Type B pancreatic cell (in vitro differentiated cells): ENCODE measurements around the gene KCNQ2. TPM values are rescaled to one million over a fixed set of nuclear protein-coding genes. Genes with fewer than 3 reads are reported as not detected.

Experiments used
- DNase-seq: peaks from one replicate; pipeline ENCODE4 v3.0.0; 2021; ENCODE audit warnings: mixed read lengths; ENCODE audit not compliant: unreplicated experiment; ENCODE audit errors: extremely low spot score
- H3K27ac Mint-ChIP-seq: 2 replicates; pipeline ENCODE4 v1.8.0; 2021; ENCODE audit warnings: mild to moderate bottlenecking, mixed read lengths
- H3K27me3 Mint-ChIP-seq: 2 replicates; pipeline ENCODE4 v1.8.0; 2021; ENCODE audit warnings: mixed read lengths
- H3K36me3 Mint-ChIP-seq: 2 replicates; pipeline ENCODE4 v1.8.0; 2021; ENCODE audit warnings: mixed read lengths
- H3K4me1 Mint-ChIP-seq: one replicate; pipeline ENCODE4 v1.8.0; 2021; ENCODE audit warnings: mixed read lengths; ENCODE audit not compliant: unreplicated experiment
- H3K4me3 Mint-ChIP-seq: 2 replicates; pipeline ENCODE4 v1.8.0; 2021; ENCODE audit warnings: mild to moderate bottlenecking, mixed read lengths
- H3K9me3 Mint-ChIP-seq: 2 replicates; pipeline ENCODE4 v1.8.0; 2021; ENCODE audit warnings: mixed read lengths
- CTCF ChIP-seq: fragments of 200-600 bp; sonication (generic); conservative IDR thresholded peaks from 2 replicates; pipeline ENCODE4 v1.5.0; 2021; ENCODE audit warnings: antibody characterized with exemption, mild to moderate bottlenecking
- total RNA-seq: library from RNA; stranded (reverse); gene quantifications from 2 replicates; pipeline ENCODE4 v1.2.1, GENCODE V29; 2021; ENCODE audit warnings: low replicate concordance

KCNQ2 gene
- total RNA-seq, 1 donor from 2014 or later = 47.3 TPM

- DNase-seq = no peak
- H3K27me3 Mint-ChIP-seq = peaks cover 17% of the 10 kb centered on the region
- no peaks in the 10 kb centered on the region for H3K36me3 Mint-ChIP-seq
- TF ChIP-seq CTCF = no peak
- H3K4me3 Mint-ChIP-seq = no peak overlapping the region
- H3K27ac Mint-ChIP-seq = no peak overlapping the region
- no peaks in the 10 kb centered on the region for H3K9me3 Mint-ChIP-seq
- peaks cover 19% of the 10 kb centered on the region for H3K4me1 Mint-ChIP-seq
Measured at GRCh38 chr20:63459070-63459380, 13.4 kb downstream of the KCNQ2 start.

GRCh38 chr20:63458170-63459069 is 14.0 kb downstream of the KCNQ2 start:
- Mint-ChIP-seq H3K4me3 (no peak overlapping the region), H3K27me3 (peaks cover 15% of the 10 kb centered on the region), H3K9me3 (no peaks in the 10 kb centered on the region), H3K4me1 (peaks cover 13% of the 10 kb centered on the region), H3K36me3 (no peaks in the 10 kb centered on the region), H3K27ac (no peak overlapping the region)
- TF ChIP-seq CTCF = no peak
- DNase-seq = no peak

GRCh38 chr20:63457737-63458136 is 14.7 kb downstream of the KCNQ2 start:
- peaks cover 12% of the 10 kb centered on the region for H3K4me1 Mint-ChIP-seq
- no peaks in the 10 kb centered on the region for H3K9me3 Mint-ChIP-seq
- no peak for DNase-seq
- no peak overlapping the region for H3K27ac Mint-ChIP-seq
- H3K36me3 Mint-ChIP-seq = no peaks in the 10 kb centered on the region
- TF ChIP-seq CTCF = no peak
- no peak overlapping the region for H3K4me3 Mint-ChIP-seq
- H3K27me3 Mint-ChIP-seq = peaks cover 10% of the 10 kb centered on the region

- no peaks in the 10 kb centered on the region for H3K9me3 Mint-ChIP-seq
- H3K27me3 Mint-ChIP-seq = peaks cover 6% of the 10 kb centered on the region
- H3K36me3 Mint-ChIP-seq = no peaks in the 10 kb centered on the region
- no peak for DNase-seq
- H3K4me3 Mint-ChIP-seq = no peak overlapping the region
- no peak for TF ChIP-seq CTCF
- no peak overlapping the region for H3K27ac Mint-ChIP-seq
- H3K4me1 Mint-ChIP-seq = peaks cover 12% of the 10 kb centered on the region
Measured at GRCh38 chr20:63456429-63457284, 15.8 kb downstream of the KCNQ2 start.

- no peak for TF ChIP-seq CTCF
- no peaks in the 10 kb centered on the region for H3K9me3 Mint-ChIP-seq
- H3K27ac Mint-ChIP-seq = no peak overlapping the region
- H3K4me1 Mint-ChIP-seq = peaks cover 5% of the 10 kb centered on the region
- H3K27me3 Mint-ChIP-seq = peaks cover 3% of the 10 kb centered on the region
- H3K36me3 Mint-ChIP-seq = no peaks in the 10 kb centered on the region
- H3K4me3 Mint-ChIP-seq = no peak overlapping the region
- DNase-seq = no peak
Measured at GRCh38 chr20:63455568-63455859, 16.9 kb downstream of the KCNQ2 start.
